IgD-negative memory B cell (primary cell): ENCODE results near the gene DNAAF5. TPM values are rescaled to one million over a fixed set of nuclear protein-coding genes. Genes with fewer than 3 reads are reported as not detected.
A peak's percentile ranks its signal among the peaks of the same experiment; 100 is the strongest.
"Not testable (repeated sequence)": the region's sequence is repeated elsewhere in the genome, so short reads cannot be mapped to it uniquely, and the experiment has no call there.

Source experiments
- H3K27ac Mint-ChIP-seq, 3 donors: one replicate each; pipeline ENCODE4 v1.8.0; 2020 to 2022; ENCODE audit warnings: mild to moderate bottlenecking in 3 of 3, mixed read lengths in 3 of 3, moderate library complexity in 1 of 3
- H3K27me3 Mint-ChIP-seq: one replicate; pipeline ENCODE4 v1.8.0; 2021; ENCODE audit warnings: mixed read lengths
- H3K36me3 Mint-ChIP-seq: one replicate; pipeline ENCODE4 v1.8.0; 2020; ENCODE audit warnings: mild to moderate bottlenecking, mixed read lengths
- H3K4me1 Mint-ChIP-seq, 3 donors: one replicate each; pipeline ENCODE4 v1.8.0; 2020 to 2022; ENCODE audit warnings: mixed read lengths in 3 of 3, mild to moderate bottlenecking in 1 of 3
- H3K4me3 Mint-ChIP-seq, 4 donors: one replicate each; pipeline ENCODE4 v1.8.0; 2020 to 2022; ENCODE audit warnings: mild to moderate bottlenecking in 4 of 4, mixed read lengths in 4 of 4, moderate library complexity in 3 of 4
- H3K9me3 Mint-ChIP-seq, 3 donors: one replicate each; pipeline ENCODE4 v1.8.0; 2020 to 2021; ENCODE audit warnings: mixed read lengths in 3 of 3, mild to moderate bottlenecking in 1 of 3
- polyA plus RNA-seq: library from polyadenylated mRNA; unstranded; fragments of 300-500 nt; fragmentation: Illumina TruSeq; gene quantifications from one replicate; pipeline ENCODE4 v1.2.3, GENCODE V29; 2021

Gene DNAAF5
- polyA plus RNA-seq, 1 donor from 2014 or later, result 2.7 TPM

- H3K27ac Mint-ChIP-seq, H3K4me3 Mint-ChIP-seq, H3K27me3 Mint-ChIP-seq, H3K36me3 Mint-ChIP-seq, H3K9me3 Mint-ChIP-seq, H3K4me1 Mint-ChIP-seq: not testable (repeated sequence)
Observed at GRCh38 chr7:743341-744127, 17.0 kb downstream of the DNAAF5 start.

GRCh38 chr7:744128-744520 is 17.6 kb downstream of the DNAAF5 start:
- H3K4me1 Mint-ChIP-seq, H3K27me3 Mint-ChIP-seq, H3K9me3 Mint-ChIP-seq: not testable (repeated sequence)

GRCh38 chr7:744854-745430 is 18.4 kb downstream of the DNAAF5 start:
- Mint-ChIP-seq H3K36me3 (peaks cover 7% of the 10 kb centered on the region), H3K4me3 (no peak overlapping the region), H3K9me3 (peaks cover 0 to 2% (median 0%) of the 10 kb centered on the region in 3 donors), H3K4me1 (peaks cover 0 to 1% (median 0%) of the 10 kb centered on the region in 3 donors), H3K27me3 (no peaks in the 10 kb centered on the region), H3K27ac (no peak overlapping the region)

More at GRCh38 chr7:744128-744520, 17.6 kb downstream of the DNAAF5 start:
- H3K36me3 Mint-ChIP-seq, H3K27ac Mint-ChIP-seq, H3K4me3 Mint-ChIP-seq: not testable (repeated sequence)

- peaks cover 0 to 2% (median 0%) of the 10 kb centered on the region in 3 donors for H3K9me3 Mint-ChIP-seq
- peaks cover 7% of the 10 kb centered on the region for H3K36me3 Mint-ChIP-seq
Observed at GRCh38 chr7:745431-746154, 19.1 kb downstream of the DNAAF5 start.

GRCh38 chr7:746155-747061 is 19.9 kb downstream of the DNAAF5 start:
- no peaks in the 10 kb centered on the region for H3K27me3 Mint-ChIP-seq
- H3K36me3 Mint-ChIP-seq, result peaks cover 7% of the 10 kb centered on the region
- H3K4me1 Mint-ChIP-seq, result peaks cover 0 to 1% (median 0%) of the 10 kb centered on the region in 3 donors
- H3K27ac Mint-ChIP-seq, result no peak overlapping the region
- H3K9me3 Mint-ChIP-seq, result peaks cover 0 to 2% (median 0%) of the 10 kb centered on the region in 3 donors
- H3K4me3 Mint-ChIP-seq, result no peak overlapping the region

More at GRCh38 chr7:745431-746154, 19.1 kb downstream of the DNAAF5 start:
- no peak overlapping the region for H3K4me3 Mint-ChIP-seq
- H3K27me3 Mint-ChIP-seq, result no peaks in the 10 kb centered on the region
- no peak overlapping the region for H3K27ac Mint-ChIP-seq
- H3K4me1 Mint-ChIP-seq, result peaks cover 0 to 1% (median 0%) of the 10 kb centered on the region in 3 donors

GRCh38 chr7:747186-747585 is 20.7 kb downstream of the DNAAF5 start:
- Mint-ChIP-seq H3K36me3 (peaks cover 3% of the 10 kb centered on the region), H3K4me3 (no peak overlapping the region), H3K27ac (peak overlapping the region in 1 of 3 donors; percentile 88), H3K9me3 (peaks cover 0 to 2% (median 0%) of the 10 kb centered on the region in 3 donors), H3K27me3 (no peaks in the 10 kb centered on the region), H3K4me1 (peaks cover 0 to 1% (median 0%) of the 10 kb centered on the region in 3 donors)

GRCh38 chr7:748446-748845 is 21.9 kb downstream of the DNAAF5 start:
- Mint-ChIP-seq H3K4me1 (peaks cover 0 to 1% (median 0%) of the 10 kb centered on the region in 3 donors), H3K4me3 (no peak overlapping the region), H3K27me3 (no peaks in the 10 kb centered on the region), H3K27ac (no peak overlapping the region), H3K36me3 (peaks cover 3% of the 10 kb centered on the region), H3K9me3 (peaks cover 0 to 2% (median 0%) of the 10 kb centered on the region in 3 donors)

GRCh38 chr7:749140-749551 is 22.6 kb downstream of the DNAAF5 start:
- no peaks in the 10 kb centered on the region for H3K27me3 Mint-ChIP-seq
- H3K9me3 Mint-ChIP-seq, result peaks cover 0 to 2% (median 0%) of the 10 kb centered on the region in 3 donors
- H3K4me3 Mint-ChIP-seq, result no peak overlapping the region
- H3K36me3 Mint-ChIP-seq, result peaks cover 3% of the 10 kb centered on the region
- peaks cover 0 to 1% (median 0%) of the 10 kb centered on the region in 3 donors for H3K4me1 Mint-ChIP-seq
- H3K27ac Mint-ChIP-seq, result no peak overlapping the region

GRCh38 chr7:750111-750905 is 23.8 kb downstream of the DNAAF5 start:
- Mint-ChIP-seq H3K27me3 (no peaks in the 10 kb centered on the region), H3K4me3 (no peak overlapping the region), H3K36me3 (peaks cover 2% of the 10 kb centered on the region), H3K27ac (no peak overlapping the region), H3K9me3 (peaks cover 0 to under 1% (median 0%) of the 10 kb centered on the region in 3 donors), H3K4me1 (peaks cover 0 to 1% (median 0%) of the 10 kb centered on the region in 3 donors)

- no peaks in the 10 kb centered on the region for H3K36me3 Mint-ChIP-seq
- H3K4me1 Mint-ChIP-seq, result no peaks in the 10 kb centered on the region
- H3K27ac Mint-ChIP-seq, result no peak overlapping the region
- H3K4me3 Mint-ChIP-seq, result no peak overlapping the region
- H3K27me3 Mint-ChIP-seq, result no peaks in the 10 kb centered on the region
- no peaks in the 10 kb centered on the region for H3K9me3 Mint-ChIP-seq
Observed at GRCh38 chr7:751826-752225, 25.3 kb downstream of the DNAAF5 start.

GRCh38 chr7:752256-752655 is 25.8 kb downstream of the DNAAF5 start:
- not testable (repeated sequence) for H3K4me1 Mint-ChIP-seq, H3K9me3 Mint-ChIP-seq, H3K4me3 Mint-ChIP-seq, H3K36me3 Mint-ChIP-seq, H3K27ac Mint-ChIP-seq, H3K27me3 Mint-ChIP-seq

- H3K27ac Mint-ChIP-seq, result no peak overlapping the region
- H3K27me3 Mint-ChIP-seq, result no peaks in the 10 kb centered on the region
- no peaks in the 10 kb centered on the region for H3K9me3 Mint-ChIP-seq
- H3K4me1 Mint-ChIP-seq, result no peaks in the 10 kb centered on the region
- no peak overlapping the region for H3K4me3 Mint-ChIP-seq
- H3K36me3 Mint-ChIP-seq, result no peaks in the 10 kb centered on the region
Observed at GRCh38 chr7:753190-753589, 26.7 kb downstream of the DNAAF5 start.

- no peaks in the 10 kb centered on the region for H3K27me3 Mint-ChIP-seq
- H3K4me3 Mint-ChIP-seq, result no peak overlapping the region
- H3K9me3 Mint-ChIP-seq, result no peaks in the 10 kb centered on the region
- no peaks in the 10 kb centered on the region for H3K36me3 Mint-ChIP-seq
- H3K4me1 Mint-ChIP-seq, result no peaks in the 10 kb centered on the region
- no peak overlapping the region for H3K27ac Mint-ChIP-seq
Observed at GRCh38 chr7:754531-755412, 28.3 kb downstream of the DNAAF5 start.
